GM12878 (cell line): Measurements from ENCODE around the gene CEP120. TPM values are rescaled to one million over a fixed set of nuclear protein-coding genes. Genes with fewer than 3 reads are reported as not detected.

Experiments used
- ATAC-seq: fragments of 200-7000 bp; cut with Tn5 transposase; 3 replicates; pipeline ENCODE4 v1.9.1; 2020; ENCODE audit warnings: mild to moderate bottlenecking, moderate library complexity
- BruUV-seq: library from RNA; stranded (reverse); fragments of 400-500 nt; replicated peaks from 2 replicates; lab custom pipeline; 2021; lab: Mats Ljungman, UMichigan
- CTCF ChIA-PET: fragments of 300-600 bp; sonication (Branson Sonifier 250); formaldehyde crosslinking; extraction: SDS; loops from one replicate; lab custom pipeline; 2021; ENCODE audit warnings: inconsistent platforms; lab: Yijun Ruan, JAX
- POLR2A ChIA-PET: fragments of 350-600 bp; formaldehyde crosslinking; extraction: SDS; loops from one replicate; lab custom pipeline; 2021; ENCODE audit warnings: inconsistent platforms; lab: Charles Lee
- RAD21 ChIA-PET: fragments of 300-600 bp; sonication (Branson Sonifier 250); formaldehyde crosslinking; loops from one replicate; lab custom pipeline; 2023; ENCODE audit warnings: antibody characterized with exemption; ENCODE audit not compliant: unreplicated experiment; lab: Charles Lee
- SMC1A ChIA-PET: fragments of 300-600 bp; sonication (Branson Sonifier 250); formaldehyde crosslinking; loops from one replicate; lab custom pipeline; 2023; ENCODE audit not compliant: unreplicated experiment, uncharacterized antibody; lab: Charles Lee
- DNase-seq: peaks from one replicate; pipeline ENCODE4 v3.0.0-alpha.2; 2011; ENCODE audit warnings: low read depth, low spot score
- FAIRE-seq: peaks from 3 replicates; lab custom pipeline; 2011; peaks lifted over from hg19 to GRCh38; lab: Jason Lieb, UNC
- H2AFZ ChIP-seq: 2 replicates; pipeline ENCODE4 v1.6.0; 2011; ENCODE audit warnings: low read depth, low read length, control low read depth; ENCODE audit not compliant: control insufficient read depth
- H3K27ac ChIP-seq: 2 replicates; pipeline ENCODE4 v1.5.1; 2011; ENCODE audit warnings: control low read depth; ENCODE audit not compliant: control insufficient read depth, insufficient read depth
- H3K27me3 ChIP-seq, 2 experiments: replicated peaks in 1 of 2; 2 replicates each; pipeline versions ENCODE4 v1.6.0 to v1.6.1; 2011; ENCODE audit warnings: low read length in 1 of 2; ENCODE audit not compliant: control insufficient read depth in 2 of 2, insufficient read depth in 2 of 2
- H3K36me3 ChIP-seq, 2 experiments: 2 replicates each; pipeline ENCODE4 v1.5.1; 2011; ENCODE audit warnings: low read length in 1 of 2; ENCODE audit not compliant: control insufficient read depth in 2 of 2, insufficient read depth in 2 of 2
- H3K4me1 ChIP-seq: 2 replicates; pipeline ENCODE4 v1.6.1; 2011; ENCODE audit warnings: mild to moderate bottlenecking, low read length, moderate library complexity, mixed read lengths; ENCODE audit not compliant: control insufficient read depth, insufficient read depth
- H3K4me2 ChIP-seq: 2 replicates; pipeline ENCODE4 v1.6.0; 2011; ENCODE audit warnings: control low read depth; ENCODE audit not compliant: control insufficient read depth, insufficient read depth
- H3K4me3 ChIP-seq: fragments of 200-600 bp; sonication (generic); 2 replicates; pipeline ENCODE4 v1.5.1; 2016
- H3K79me2 ChIP-seq: 2 replicates; pipeline ENCODE4 v1.6.0; 2011; ENCODE audit warnings: low read length; ENCODE audit not compliant: control insufficient read depth, insufficient read depth
- H3K9ac ChIP-seq: 2 replicates; pipeline ENCODE4 v1.8.0; 2011; ENCODE audit warnings: low read length, control low read depth, mixed read lengths; ENCODE audit not compliant: control insufficient read depth, insufficient read depth
- H3K9me3 ChIP-seq: replicated peaks from 3 replicates; pipeline ENCODE4 v1.5.1; 2011; ENCODE audit warnings: mild to moderate bottlenecking, low read length; ENCODE audit not compliant: control insufficient read depth, insufficient read depth
- H4K20me1 ChIP-seq: 2 replicates; pipeline ENCODE4 v1.6.0; 2011; ENCODE audit not compliant: control insufficient read depth, insufficient read depth
- ASH2L ChIP-seq: fragments of 300-600, 200-600 bp; sonication (generic); IDR thresholded peaks from 2 replicates; pipeline ENCODE4 v1.6.1; 2017; ENCODE audit warnings: low read depth, mild to moderate bottlenecking, borderline replicate concordance
- CBX5 ChIP-seq: sonication (generic); IDR thresholded peaks from 2 replicates; pipeline ENCODE4 v1.6.1; 2016; ENCODE audit warnings: low read depth, moderate library complexity, mild to moderate bottlenecking, inconsistent platforms
- MYB ChIP-seq: fragments of 150-350 bp; IDR thresholded peaks from 2 replicates; pipeline ENCODE4 v1.6.1; 2014; ENCODE audit warnings: mild to moderate bottlenecking, low read depth, low read length, borderline replicate concordance
- NFIC ChIP-seq: IDR thresholded peaks from 2 replicates; pipeline ENCODE4 v1.6.1; 2012; ENCODE audit warnings: low read depth, mild to moderate bottlenecking, inconsistent platforms, low read length, moderate library complexity
- PKNOX1 ChIP-seq: fragments of 450-650 bp; IDR thresholded peaks from 2 replicates; pipeline ENCODE4 v1.6.1; 2016; ENCODE audit warnings: mild to moderate bottlenecking
- TCF12 ChIP-seq: IDR thresholded peaks from 2 replicates; pipeline ENCODE4 v1.6.1; 2011; ENCODE audit warnings: low read depth, mild to moderate bottlenecking, low read length
- ZBTB33 ChIP-seq: fragments of 450-650 bp; IDR thresholded peaks from 2 replicates; pipeline ENCODE4 v1.6.1; 2017; ENCODE audit warnings: mild to moderate bottlenecking
- in situ Hi-C: fragments of 300-500 bp; cut with MboI; formaldehyde crosslinking; loops from 9 replicates; pipeline ENCODE4 v1.14.3; 2018; ENCODE audit warnings: mixed read lengths
- intact Hi-C: fragments of 100-400 bp; cut with micrococcal nuclease; formaldehyde crosslinking; loops from one replicate; pipeline ENCODE4 v1.14.2; 2022; ENCODE audit not compliant: unreplicated experiment
- polyA plus RNA-seq, 11 experiments: library from polyadenylated mRNA; depleted of rRNA in 4 of 11; unstranded in 6 of 11; stranded (reverse) in 5 of 11; fragments of >200 nt; fragmentation: Nextera tagmentation in 4 of 11; fragmentation: Illumina TruSeq in 1 of 11; extraction: Ambion mirVana in 4 of 11; extraction: Trizol in 1 of 11; gene quantifications; 1 replicate in 1 of 11; 2 replicates in 10 of 11; pipeline versions ENCODE4 v1.2.1 to v1.2.3, GENCODE V29; 2011 to 2016; ENCODE audit warnings: inconsistent platforms in 2 of 11, missing spikeins in 2 of 11, low read depth in 1 of 11
- total RNA-seq, 4 experiments: library from RNA; depleted of rRNA in 3 of 4; stranded (reverse); fragments of >200 nt in 3 of 4; fragmentation: Illumina TruSeq in 1 of 4; extraction: Trizol in 1 of 4; gene quantifications; 2 replicates each; pipeline versions ENCODE4 v1.2.1 to v1.2.3, GENCODE V29; 2013 to 2021

The CEP120 gene
- total and polyA plus RNA-seq, 10 of the 15 experiments (the other 5 are each of a cell fraction or from before 2014, with no cell fraction given), result 4.1 to 23.0 (median 13.1) TPM

DNA sequence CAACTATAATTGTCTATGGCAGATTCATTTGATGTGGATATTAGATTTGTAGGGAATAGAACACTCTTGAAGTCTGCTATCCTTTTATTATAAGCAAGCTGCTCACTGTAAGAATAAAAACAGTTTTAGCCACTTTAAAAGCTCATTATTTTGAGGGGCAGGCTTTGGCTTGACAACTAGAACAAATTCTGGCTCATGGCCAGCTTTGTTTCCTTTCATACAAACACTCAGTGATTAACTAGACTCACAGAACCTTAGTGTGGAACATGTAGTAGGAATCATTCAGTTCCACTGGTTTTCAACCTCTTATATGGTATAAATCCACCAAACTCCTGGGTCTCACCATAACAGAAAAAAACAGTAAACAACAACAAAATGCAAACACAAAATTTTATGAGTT lies 27.4 kb upstream of the CEP120 start:
- RAD21 ChIA-PET, result interaction anchor here (0.7 to 1.7 kb wide), 11 partner anchors 9 to 160 kb away, joined by 3 to 15 read pairs (median 4); partner anchors contain the start of gene CEP120

More for the DNA sequence above, 27.4 kb upstream of the CEP120 start:
- in situ Hi-C loops, result no loop called here
- H3K9ac ChIP-seq, result no peak overlapping the region
- FAIRE-seq (no peak), ATAC-seq (no peak), DNase-seq (no peak)
- BruUV-seq, result no TSS peak
- H3K4me1 ChIP-seq, result peaks cover 40% of the 10 kb centered on the region
- no peaks in the 10 kb centered on the region for H3K9me3 ChIP-seq
- TF ChIP-seq NFIC (no peak), ZBTB33 (no peak), ASH2L (no peak), MYB (no peak), PKNOX1 (no peak), CBX5 (no peak), TCF12 (no peak)
- no peaks in the 10 kb centered on the region for H3K79me2 ChIP-seq
- H4K20me1 ChIP-seq, result no peaks in the 10 kb centered on the region
- intact Hi-C loops, result no loop called here
- H3K4me2 ChIP-seq, result peak overlapping the region; percentile 20; the same call in 1 of the 2 replicates
- no peaks in the 10 kb centered on the region for H3K36me3 ChIP-seq
- peak overlapping the region; percentile 6; the same call in 1 of the 2 replicates for H3K27ac ChIP-seq
- no peak overlapping the region for H3K4me3 ChIP-seq
- ChIA-PET POLR2A (interaction anchor here (0.7 to 1.1 kb wide), 2 partner anchors 10 to 15 kb away, joined by 3 to 11 read pairs; no protein-coding TSS in a partner anchor), SMC1A (interaction anchor here (0.6 to 2.0 kb wide), 13 partner anchors 9 to 1886 kb away, joined by 3 to 17 read pairs (median 4); partner anchors contain the start of genes CEP120 and CSNK1G3), CTCF (interaction anchor here (1.5 to 2.2 kb wide), 2 partner anchors 12 to 27 kb away, joined by 5 to 16 read pairs; partner anchors contain the start of gene CEP120)
- H2AFZ ChIP-seq, result no peak overlapping the region
- no peaks in the 10 kb centered on the region for H3K27me3 ChIP-seq
